GM10248 (cell line): Measurements from ENCODE around the gene ORC5.

Source experiments
- CTCF ChIA-PET: fragments of 300-600 bp; sonication (Branson Sonifier 250); formaldehyde crosslinking; extraction: SDS; loops from one replicate; lab custom pipeline; 2021; ENCODE audit warnings: antibody characterized with exemption; lab: Yijun Ruan, JAX
- POLR2A ChIA-PET: fragments of 350-650 bp; sonication (Branson Sonifier 250); formaldehyde crosslinking; extraction: SDS; loops from one replicate; lab custom pipeline; 2020; ENCODE audit warnings: antibody characterized with exemption; lab: Yijun Ruan, JAX
- DNase-seq: peaks from one replicate; pipeline ENCODE4 v3.0.0; 2012; ENCODE audit errors: extremely low spot score
- CTCF ChIP-seq: IDR thresholded peaks from 2 replicates; pipeline ENCODE4 v1.5.1; 2012; ENCODE audit warnings: mild to moderate bottlenecking, low read depth; ENCODE audit errors: extremely low read depth, missing control alignments, control extremely low read depth

The ORC5 gene

GRCh38 chr7:104137511-104137910, 70.3 kb downstream of the ORC5 start:
- CTCF ChIA-PET = interaction anchor here (1.2 kb wide), 1 partner anchor 14 kb away, joined by 3 read pairs; no protein-coding TSS in a partner anchor
- TF ChIP-seq CTCF = no peak
- DNase-seq = no peak
- POLR2A ChIA-PET = no interaction called here

GRCh38 chr7:104136981-104137380, 70.8 kb downstream of the ORC5 start:
- TF ChIP-seq CTCF = no peak

GRCh38 chr7:104136561-104136960, 71.3 kb downstream of the ORC5 start:
- ChIA-PET POLR2A (no interaction called here), CTCF (interaction anchor here (1.2 to 1.3 kb wide), 3 partner anchors 9 to 15 kb away, joined by 3 to 4 read pairs (median 3); no protein-coding TSS in a partner anchor)
- TF ChIP-seq CTCF = no peak
- no peak for DNase-seq

More at GRCh38 chr7:104136981-104137380, 70.8 kb downstream of the ORC5 start:
- DNase-seq = no peak
- CTCF ChIA-PET = no interaction called here
- POLR2A ChIA-PET = no interaction called here

GRCh38 chr7:104135760-104136558, 71.9 kb downstream of the ORC5 start:
- CTCF ChIA-PET = interaction anchor here (1.2 to 1.3 kb wide), 3 partner anchors 9 to 15 kb away, joined by 3 to 4 read pairs (median 3); no protein-coding TSS in a partner anchor
- no peak for TF ChIP-seq CTCF
- POLR2A ChIA-PET = no interaction called here
- no peak for DNase-seq

GRCh38 chr7:104133238-104133637, 74.6 kb downstream of the ORC5 start:
- CTCF ChIA-PET = interaction anchor here (2.0 kb wide), 1 partner anchor 10 kb away, joined by 5 read pairs; no protein-coding TSS in a partner anchor
- DNase-seq = no peak
- POLR2A ChIA-PET = no interaction called here
- no peak for TF ChIP-seq CTCF

GRCh38 chr7:104130726-104131125, 77.1 kb downstream of the ORC5 start:
- ChIA-PET POLR2A (no interaction called here), CTCF (no interaction called here)
- no peak for TF ChIP-seq CTCF
- no peak for DNase-seq
